H9 (cell line): ENCODE data around the gene EPB41L2. TPM values are rescaled to one million over a fixed set of nuclear protein-coding genes. Genes with fewer than 3 reads are reported as not detected.
A peak's percentile ranks its signal among the peaks of the same experiment; 100 is the strongest.

Experiments
- DNase-seq: peaks from one replicate; pipeline ENCODE4 v3.0.0-alpha.2; 2017
- H2AFZ ChIP-seq: one replicate; pipeline ENCODE4 v1.6.1; 2013; ENCODE audit warnings: mild to moderate bottlenecking, low read length, control low read depth, moderate library complexity
- H2AK5ac ChIP-seq: 2 replicates; pipeline ENCODE4 v1.6.1; 2013; ENCODE audit warnings: low read length, control low read depth, mixed read lengths; ENCODE audit not compliant: insufficient read length
- H2BK120ac ChIP-seq: one replicate; pipeline ENCODE4 v1.6.1; 2013; ENCODE audit warnings: low read depth, mild to moderate bottlenecking, low read length, control low read depth, inconsistent platforms; ENCODE audit not compliant: poor library complexity, severe bottlenecking
- H2BK12ac ChIP-seq: 2 replicates; pipeline ENCODE4 v1.6.1; 2013; ENCODE audit warnings: low read length, control low read depth, mixed read lengths, low read depth; ENCODE audit not compliant: insufficient read length
- H2BK15ac ChIP-seq: 2 replicates; pipeline ENCODE4 v1.6.1; 2013; ENCODE audit warnings: low read depth, low read length, control low read depth
- H2BK20ac ChIP-seq: one replicate; pipeline ENCODE4 v1.6.1; 2013; ENCODE audit warnings: low read depth, mild to moderate bottlenecking, low read length, control low read depth, inconsistent platforms; ENCODE audit not compliant: poor library complexity, severe bottlenecking
- H2BK5ac ChIP-seq: 2 replicates; pipeline ENCODE4 v1.6.1; 2013; ENCODE audit warnings: low read length, control low read depth, mixed read lengths; ENCODE audit not compliant: insufficient read length
- H3K14ac ChIP-seq: 2 replicates; pipeline ENCODE4 v1.6.1; 2013; ENCODE audit warnings: low read length, control low read depth; ENCODE audit not compliant: insufficient read depth
- H3K18ac ChIP-seq: 2 replicates; pipeline ENCODE4 v1.6.1; 2013; ENCODE audit warnings: low read depth, mild to moderate bottlenecking, mixed read lengths, low read length, control low read depth; ENCODE audit not compliant: insufficient read length
- H3K23ac ChIP-seq: 2 replicates; pipeline ENCODE4 v1.6.1; 2013; ENCODE audit warnings: low read length, control low read depth, mixed read lengths, low read depth; ENCODE audit not compliant: insufficient read length
- H3K23me2 ChIP-seq: 2 replicates; pipeline ENCODE4 v1.6.1; 2013; ENCODE audit warnings: low read depth, mild to moderate bottlenecking, mixed read lengths, low read length, control low read depth; ENCODE audit not compliant: insufficient read length, poor library complexity, severe bottlenecking
- H3K27ac ChIP-seq: 2 replicates; pipeline ENCODE4 v1.5.1; 2013; ENCODE audit warnings: low read length, control low read depth, mixed read lengths, low read depth; ENCODE audit not compliant: insufficient read length
- H3K27me3 ChIP-seq: 2 replicates; pipeline ENCODE4 v1.6.1; 2013; ENCODE audit warnings: low read length, control low read depth, inconsistent platforms; ENCODE audit not compliant: insufficient read depth
- H3K4ac ChIP-seq: 2 replicates; pipeline ENCODE4 v1.6.1; 2013; ENCODE audit warnings: low read depth, mild to moderate bottlenecking, control low read depth, inconsistent platforms, low read length, moderate library complexity
- H3K4me1 ChIP-seq: 2 replicates; pipeline ENCODE4 v1.6.1; 2013; ENCODE audit warnings: low read length, control low read depth, inconsistent platforms; ENCODE audit not compliant: insufficient read depth
- H3K4me2 ChIP-seq: 2 replicates; pipeline ENCODE4 v1.6.1; 2013; ENCODE audit warnings: low read length, control low read depth, mixed read lengths; ENCODE audit not compliant: insufficient read length, insufficient read depth
- H3K56ac ChIP-seq: 2 replicates; pipeline ENCODE4 v1.6.1; 2013; ENCODE audit warnings: low read depth, mild to moderate bottlenecking, mixed read lengths, low read length, control low read depth; ENCODE audit not compliant: insufficient read length
- H3K79me1 ChIP-seq: 2 replicates; pipeline ENCODE4 v1.6.1; 2013; ENCODE audit warnings: low read depth, mild to moderate bottlenecking, moderate library complexity, low read length, control low read depth, inconsistent platforms; ENCODE audit not compliant: insufficient read depth, poor library complexity, severe bottlenecking
- H3K79me2 ChIP-seq: 2 replicates; pipeline ENCODE4 v1.6.1; 2013; ENCODE audit warnings: low read length, control low read depth, inconsistent platforms; ENCODE audit not compliant: insufficient read depth
- H3K9ac ChIP-seq: 2 replicates; pipeline ENCODE4 v1.6.1; 2013; ENCODE audit warnings: low read length, control low read depth, mixed read lengths; ENCODE audit not compliant: insufficient read length; ENCODE audit errors: extremely low read depth
- H3K9me3 ChIP-seq: one replicate; pipeline ENCODE4 v1.6.1; 2013; ENCODE audit warnings: low read depth, low read length, inconsistent platforms; ENCODE audit not compliant: control insufficient read depth
- H3T11ph ChIP-seq: one replicate; pipeline ENCODE4 v1.6.1; 2013; ENCODE audit warnings: mild to moderate bottlenecking, low read length, control low read depth, inconsistent platforms
- H4K20me1 ChIP-seq: one replicate; pipeline ENCODE4 v1.6.1; 2013; ENCODE audit not compliant: control insufficient read depth, insufficient read length, insufficient read depth
- H4K5ac ChIP-seq: 2 replicates; pipeline ENCODE4 v1.6.1; 2013; ENCODE audit warnings: low read depth, mild to moderate bottlenecking, mixed read lengths, low read length, control low read depth; ENCODE audit not compliant: insufficient read length
- H4K8ac ChIP-seq: replicated peaks from 2 replicates; pipeline ENCODE4 v1.6.1; 2013; ENCODE audit warnings: low read length, control low read depth, mixed read lengths, low read depth; ENCODE audit not compliant: insufficient read length
- H4K91ac ChIP-seq: 2 replicates; pipeline ENCODE4 v1.6.1; 2013; ENCODE audit warnings: low read depth, mild to moderate bottlenecking, moderate library complexity, mixed read lengths, low read length, control low read depth; ENCODE audit not compliant: insufficient read length
- H3K27ac Mint-ChIP-seq, 3 experiments: 2 replicates in 2 of 3; 3 replicates in 1 of 3; pipeline ENCODE4 v1.8.0; 2020 to 2021; ENCODE audit warnings: mixed read lengths in 3 of 3, mild to moderate bottlenecking in 1 of 3, moderate library complexity in 1 of 3
- H3K27me3 Mint-ChIP-seq: 2 replicates; pipeline ENCODE4 v1.8.0; 2021; ENCODE audit warnings: low read depth, mild to moderate bottlenecking, moderate library complexity, mixed read lengths
- H3K36me3 Mint-ChIP-seq, 3 experiments: 2 replicates in 2 of 3; 3 replicates in 1 of 3; pipeline ENCODE4 v1.8.0; 2020 to 2021; ENCODE audit warnings: low read depth in 3 of 3, mixed read lengths in 3 of 3; ENCODE audit not compliant: insufficient read depth in 1 of 3
- H3K4me1 Mint-ChIP-seq, 2 experiments: 2 replicates each; pipeline ENCODE4 v1.8.0; 2020; ENCODE audit warnings: mixed read lengths in 2 of 2
- H3K4me3 Mint-ChIP-seq, 2 experiments: 2 replicates in 1 of 2; 3 replicates in 1 of 2; pipeline ENCODE4 v1.8.0; 2020 to 2021; ENCODE audit warnings: mild to moderate bottlenecking in 2 of 2, mixed read lengths in 2 of 2, moderate library complexity in 1 of 2
- H3K9me3 Mint-ChIP-seq, 2 experiments: 2 replicates in 1 of 2; 3 replicates in 1 of 2; pipeline ENCODE4 v1.8.0; 2020; ENCODE audit warnings: mild to moderate bottlenecking in 2 of 2, mixed read lengths in 2 of 2, moderate library complexity in 1 of 2
- CTCF ChIP-seq: fragments of 200-600 bp; sonication (generic); conservative IDR thresholded peaks from 3 replicates; pipeline ENCODE4 v1.8.0; 2021; ENCODE audit warnings: antibody characterized with exemption, mild to moderate bottlenecking
- WGBS: extraction: QIAGEN DNeasy Blood & Tissue Kit; methylation state at CpG from one replicate; pipeline ENCODE4 v1.1.7; 2013; ENCODE audit warnings: missing lambda C conversion rate, low lambda C conversion rate, mixed read lengths; ENCODE audit not compliant: insufficient read length; ENCODE audit errors: extremely low coverage; 5-methylcytosine and 5-hydroxymethylcytosine counted together
- total RNA-seq: library from RNA; stranded (reverse); gene quantifications from 2 replicates; pipeline ENCODE4 v1.2.1, GENCODE V29; 2021

EPB41L2 gene
- total RNA-seq, 1 experiment from 2014 or later = 90.2 TPM

- no peak for DNase-seq
- H4K91ac ChIP-seq = no peak overlapping the region
- H2BK15ac ChIP-seq = no peak overlapping the region
- H2BK5ac ChIP-seq = no peak overlapping the region
- H3K79me1 ChIP-seq = no peaks in the 10 kb centered on the region
- TF ChIP-seq CTCF = no peak
- no peaks in the 10 kb centered on the region for H3K27me3 ChIP-seq
- Mint-ChIP-seq H3K27me3 (peaks cover 15% of the 10 kb centered on the region), H3K4me1 (peaks cover 28 to 33% of the 10 kb centered on the region in 2 experiments), H3K4me3 (peak overlapping the region; percentile 87 to 91), H3K27ac (peak overlapping the region in 1 of 3 experiments; percentile 53; a peak in 1 of 7 replicates), H3K9me3 (peaks cover 0 to 3% of the 10 kb centered on the region in 2 experiments; a peak in 3 of 5 replicates), H3K36me3 (peaks cover 0 to 9% (median 0%) of the 10 kb centered on the region in 3 experiments; a peak in 4 of 7 replicates)
- no peak overlapping the region for H2BK120ac ChIP-seq
- no peaks in the 10 kb centered on the region for H3K9me3 ChIP-seq
- H4K20me1 ChIP-seq = no peaks in the 10 kb centered on the region
- H3K18ac ChIP-seq = no peak overlapping the region
- no peak overlapping the region for H3T11ph ChIP-seq
- H2AK5ac ChIP-seq = no peak overlapping the region
- H3K56ac ChIP-seq = no peak overlapping the region
- no peak overlapping the region for H3K4ac ChIP-seq
- no peak overlapping the region for H3K9ac ChIP-seq
- peaks cover 5% of the 10 kb centered on the region; the same call in 1 of the 2 replicates for H3K79me2 ChIP-seq
- no peak overlapping the region for H3K27ac ChIP-seq
- no CpG with 5 or more reads among the region's 10 CpGs for WGBS
- no peak overlapping the region for H4K5ac ChIP-seq
- 0 out of 2 replicates have a peak, but pooled peaks cover 4% of the 10 kb centered on the region for H3K4me1 ChIP-seq
- H3K23me2 ChIP-seq = peaks cover 12% of the 10 kb centered on the region
- H3K4me2 ChIP-seq = peak overlapping the region; percentile 85
- no peak overlapping the region for H3K23ac ChIP-seq
- H2AFZ ChIP-seq = no peak overlapping the region
- H3K14ac ChIP-seq = no peak overlapping the region
- H2BK12ac ChIP-seq = no peak overlapping the region
- no peak overlapping the region for H4K8ac ChIP-seq
- H2BK20ac ChIP-seq = no peak overlapping the region
Observed at GRCh38 chr6:131061751-131062119, 1.3 kb downstream of the EPB41L2 start.
